Activated T-helper 17 cell treated with anti-CD3 and anti-CD28 coated beads, Interleukin-2, amount 50 U/mL, for 72 hours (primary cell): ENCODE measurements around the gene PEX1. TPM values are rescaled to one million over a fixed set of nuclear protein-coding genes. Genes with fewer than 3 reads are reported as not detected.
"Not testable (repeated sequence)": the region's sequence is repeated elsewhere in the genome, so short reads cannot be mapped to it uniquely, and the experiment has no call there.

Experiments
- ATAC-seq: fragments of 150-1000 bp; cut with Tn5 transposase; replicated peaks from 2 replicates; pipeline ENCODE4 v1.10.0; 2021; ENCODE audit warnings: mild to moderate bottlenecking, moderate library complexity
- H3K27ac Mint-ChIP-seq: one replicate; pipeline ENCODE4 v1.8.0; 2022; ENCODE audit warnings: mixed read lengths
- H3K27me3 Mint-ChIP-seq: one replicate; pipeline ENCODE4 v1.8.0; 2022; ENCODE audit warnings: mixed read lengths
- H3K36me3 Mint-ChIP-seq: one replicate; pipeline ENCODE4 v1.8.0; 2022; ENCODE audit warnings: low read depth, mild to moderate bottlenecking, mixed read lengths
- H3K4me1 Mint-ChIP-seq: one replicate; pipeline ENCODE4 v1.8.0; 2022; ENCODE audit warnings: mixed read lengths
- H3K4me3 Mint-ChIP-seq: one replicate; pipeline ENCODE4 v1.8.0; 2022; ENCODE audit warnings: mild to moderate bottlenecking, mixed read lengths
- H3K9me3 Mint-ChIP-seq: one replicate; pipeline ENCODE4 v1.8.0; 2022; ENCODE audit warnings: mixed read lengths
- total RNA-seq, 2 donors: library from RNA; stranded (reverse); gene quantifications; one replicate each; pipeline ENCODE4 v1.2.3, GENCODE V29; 2022

PEX1 gene
- total RNA-seq, 2 donors from 2014 or later: 10.9 to 12.8 TPM

GRCh38 chr7:92461027-92462003 is 67.0 kb downstream of the PEX1 start:
- Mint-ChIP-seq H3K9me3 (no peaks in the 10 kb centered on the region), H3K4me3 (no peak overlapping the region), H3K27me3 (no peaks in the 10 kb centered on the region), H3K27ac (no peak overlapping the region), H3K36me3 (peaks cover 6% of the 10 kb centered on the region), H3K4me1 (no peaks in the 10 kb centered on the region)
- peak; percentile 68 for ATAC-seq

- Mint-ChIP-seq H3K9me3 (no peaks in the 10 kb centered on the region), H3K27me3 (no peaks in the 10 kb centered on the region), H3K4me1 (no peaks in the 10 kb centered on the region), H3K4me3 (no peak overlapping the region), H3K27ac (no peak overlapping the region), H3K36me3 (peaks cover 14% of the 10 kb centered on the region)
- no peak for ATAC-seq
Measured at GRCh38 chr7:92460510-92460909, 67.8 kb downstream of the PEX1 start.

- Mint-ChIP-seq H3K9me3 (no peaks in the 10 kb centered on the region), H3K27me3 (no peaks in the 10 kb centered on the region), H3K4me3 (no peak overlapping the region), H3K4me1 (no peaks in the 10 kb centered on the region), H3K27ac (no peak overlapping the region), H3K36me3 (peaks cover 18% of the 10 kb centered on the region)
- ATAC-seq: no peak
Measured at GRCh38 chr7:92460109-92460508, 68.2 kb downstream of the PEX1 start.

DNA sequence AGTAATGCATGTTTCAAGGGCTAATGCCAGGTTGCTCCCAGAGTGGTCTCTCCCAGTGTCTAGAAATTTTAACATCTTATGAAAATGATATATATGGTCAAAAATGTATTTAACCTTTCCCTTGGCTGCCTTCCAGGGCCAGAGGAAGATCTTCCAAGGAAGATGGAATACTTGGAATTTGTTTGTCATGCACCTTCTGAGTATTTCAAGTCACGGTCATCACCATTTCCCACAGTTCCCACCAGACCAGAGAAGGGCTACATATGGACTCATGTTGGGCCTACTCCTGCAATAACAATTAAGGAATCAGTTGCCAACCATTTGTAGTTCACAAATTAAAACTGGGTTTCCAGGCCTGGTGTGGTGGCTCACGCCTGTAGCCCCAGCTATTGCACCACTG is 72.1 kb downstream of the PEX1 start:
- Mint-ChIP-seq H3K4me3 (no peak overlapping the region), H3K4me1 (no peaks in the 10 kb centered on the region)

GRCh38 chr7:92451645-92452044 is 76.7 kb downstream of the PEX1 start:
- no peaks in the 10 kb centered on the region for H3K9me3 Mint-ChIP-seq
- H3K27ac Mint-ChIP-seq: no peak overlapping the region
- H3K4me3 Mint-ChIP-seq: no peak overlapping the region
- H3K36me3 Mint-ChIP-seq: peaks cover 75% of the 10 kb centered on the region
- ATAC-seq: no peak
- no peaks in the 10 kb centered on the region for H3K27me3 Mint-ChIP-seq
- no peaks in the 10 kb centered on the region for H3K4me1 Mint-ChIP-seq

More for the DNA sequence above, 72.1 kb downstream of the PEX1 start:
- Mint-ChIP-seq H3K9me3 (no peaks in the 10 kb centered on the region), H3K27ac (no peak overlapping the region), H3K36me3 (peaks cover 45% of the 10 kb centered on the region), H3K27me3 (no peaks in the 10 kb centered on the region)
- no peak for ATAC-seq

DNA sequence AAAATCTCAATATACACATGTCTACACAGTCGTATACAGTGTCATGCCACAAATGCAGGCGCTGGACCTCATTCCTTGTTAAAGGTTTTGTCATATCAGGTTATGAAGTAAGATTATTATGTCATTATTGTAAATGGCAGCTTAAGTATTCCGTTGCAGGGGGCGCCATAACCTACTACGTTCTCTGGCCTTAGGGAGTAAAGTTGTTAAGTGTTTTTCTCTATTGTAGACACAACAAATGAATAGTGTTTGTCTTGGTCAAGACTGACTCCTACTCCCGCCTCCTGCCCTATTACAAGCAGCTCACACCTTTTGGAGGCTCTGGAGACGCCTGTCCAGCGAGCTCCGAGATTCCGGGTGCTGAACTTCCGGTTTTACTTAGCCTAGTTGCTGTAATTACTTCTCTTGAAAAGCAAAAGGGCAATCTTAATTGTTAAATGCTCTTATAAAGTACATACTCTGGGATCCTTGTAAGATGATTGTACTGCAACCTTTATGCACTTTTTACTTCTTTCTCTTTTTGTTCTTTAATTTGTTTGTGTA is 80.0 kb downstream of the PEX1 start:
- Mint-ChIP-seq H3K27me3 (no peaks in the 10 kb centered on the region), H3K4me1 (no peaks in the 10 kb centered on the region), H3K9me3 (no peaks in the 10 kb centered on the region), H3K36me3 (peaks cover 41% of the 10 kb centered on the region), H3K27ac (peak overlapping the region; percentile 90), H3K4me3 (peak overlapping the region; percentile 89)
- ATAC-seq: peak; percentile 45

- Mint-ChIP-seq H3K4me3 (peak within 1 kb of the TSS; percentile 89), H3K27me3 (no peaks in the 10 kb centered on the region), H3K27ac (peak within 1 kb of the TSS; percentile 90), H3K9me3 (no peaks in the 10 kb centered on the region), H3K36me3 (peaks cover 37% of the 10 kb centered on the region), H3K4me1 (no peaks in the 10 kb centered on the region)
- ATAC-seq: peak; percentile 88
Measured at GRCh38 chr7:92447345-92448204, 80.7 kb downstream of the PEX1 start, which contains the start of gene GATAD1. Gene GATAD1, plus strand, starts transcription at chr7:92447482. Its CDS starts 248 bp downstream, at chr7:92447730.

DNA sequence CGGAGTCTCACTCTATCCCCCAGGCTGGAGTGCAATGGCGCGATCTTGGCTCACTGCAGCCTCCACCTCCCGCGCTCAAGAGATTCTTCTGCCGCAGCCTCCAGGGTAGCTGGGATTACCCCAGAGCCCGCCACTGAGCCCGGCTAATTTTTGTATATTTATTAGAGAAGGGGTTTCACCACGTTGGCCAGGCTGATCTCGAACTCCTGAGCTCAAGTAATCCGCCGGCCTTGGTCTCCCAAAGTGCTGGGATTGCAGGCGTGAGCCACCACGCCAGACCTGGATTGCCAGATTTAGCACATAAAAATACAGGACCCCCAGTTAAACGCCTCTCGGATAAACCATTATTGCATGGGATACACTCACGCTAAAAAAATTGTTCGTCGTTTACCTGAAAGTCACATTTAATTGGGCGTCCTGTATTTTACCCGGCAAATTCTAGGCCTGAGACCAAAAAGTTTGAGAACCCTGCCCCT is 81.4 kb downstream of the PEX1 start:
- Mint-ChIP-seq H3K4me1 (no peaks in the 10 kb centered on the region), H3K9me3 (no peaks in the 10 kb centered on the region), H3K36me3 (peaks cover 37% of the 10 kb centered on the region), H3K4me3 (peak overlapping the region; percentile 89), H3K27ac (peak overlapping the region; percentile 65), H3K27me3 (no peaks in the 10 kb centered on the region)
- no peak for ATAC-seq

- H3K36me3 Mint-ChIP-seq, H3K4me3 Mint-ChIP-seq, H3K9me3 Mint-ChIP-seq, H3K27ac Mint-ChIP-seq, ATAC-seq, H3K27me3 Mint-ChIP-seq, H3K4me1 Mint-ChIP-seq: not testable (repeated sequence)
Measured at GRCh38 chr7:92442720-92443119, 85.6 kb downstream of the PEX1 start.

DNA sequence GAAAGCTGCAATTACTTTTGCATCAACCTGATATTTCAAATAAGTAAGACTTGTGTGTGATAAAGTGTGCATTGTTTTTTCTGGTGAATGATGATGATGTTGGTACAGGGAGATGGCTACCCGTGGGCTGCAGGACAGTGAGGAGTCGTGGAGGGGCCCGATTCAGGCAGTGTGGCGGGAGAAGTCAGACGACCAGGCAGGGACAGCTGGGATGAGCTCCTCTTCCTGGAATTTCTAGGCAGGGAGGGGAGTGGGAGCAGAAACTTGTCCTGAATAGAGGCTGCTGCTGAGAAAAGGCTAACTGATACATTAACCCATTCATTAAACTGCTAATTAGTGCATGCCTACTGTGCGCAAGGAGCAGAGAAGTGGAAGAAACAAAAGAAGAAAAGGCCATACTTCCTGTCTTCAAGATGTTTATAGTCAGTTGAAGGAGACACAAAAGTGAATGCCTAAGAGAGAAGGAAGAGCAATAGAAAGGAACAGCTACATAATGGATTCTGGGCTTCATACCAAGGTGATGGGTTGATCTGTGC is 90.3 kb downstream of the PEX1 start:
- Mint-ChIP-seq H3K27me3 (no peaks in the 10 kb centered on the region), H3K36me3 (no peaks in the 10 kb centered on the region), H3K4me3 (no peak overlapping the region), H3K4me1 (no peaks in the 10 kb centered on the region), H3K27ac (no peak overlapping the region), H3K9me3 (no peaks in the 10 kb centered on the region)
- no peak for ATAC-seq

Other genes starting within 250 kb of the PEX1 start
- 10 to 100 TPM; 16.1 to 24.3 TPM for gene GATAD1, start 81.0 kb downstream of the PEX1 start, total RNA-seq
- gene ERVW-1, start 50.6 kb downstream of the PEX1 start, total RNA-seq: not detected
- 10 to 100 TPM; 16.7 to 18.9 TPM for gene RBM48, start 275 bp upstream of the PEX1 start, total RNA-seq
- gene FAM133B, start 61.9 kb upstream of the PEX1 start, total RNA-seq: 10 to 100 TPM; 27.9 to 31.4 TPM